Iris pigment epithelial cell (primary cell): ENCODE measurements around the gene NUP43.
"Not testable (repeated sequence)": the region's sequence is repeated elsewhere in the genome, so short reads cannot be mapped to it uniquely, and the experiment has no call there.

Source experiments
- DNase-seq: peaks from one replicate; pipeline ENCODE4 v3.0.0-alpha.2; 2011; ENCODE audit warnings: low read depth

The NUP43 gene

GRCh38 chr6:149691201-149691600 lies 55.1 kb downstream of the NUP43 start:
- no peak for DNase-seq

GRCh38 chr6:149686230-149686629 lies 60.1 kb downstream of the NUP43 start:
- DNase-seq = no peak

- DNase-seq = peak; percentile 26
Observed at GRCh38 chr6:149683256-149683859, 63.0 kb downstream of the NUP43 start.

- DNase-seq = not testable (repeated sequence)
Observed at GRCh38 chr6:149681845-149682244, 64.5 kb downstream of the NUP43 start.

GRCh38 chr6:149681209-149681608 lies 65.1 kb downstream of the NUP43 start:
- DNase-seq = no peak

- no peak for DNase-seq
Observed at GRCh38 chr6:149680503-149680902, 65.8 kb downstream of the NUP43 start.
